HCT116 (cell line): ENCODE results near the gene GOLGA2.

Source experiments
- CEBPB ChIP-seq: IDR thresholded peaks from 2 replicates; pipeline ENCODE4 v1.6.1; 2012; ENCODE audit warnings: low read depth
- EZH2 ChIP-seq: fragments of 200-600 bp; sonication (generic); IDR thresholded peaks from 2 replicates; pipeline ENCODE4 v1.6.1; 2017; ENCODE audit warnings: antibody characterized with exemption, mixed run types
- EZH2phosphoT487 ChIP-seq: fragments of 200-600 bp; IDR thresholded peaks from 2 replicates; pipeline ENCODE4 v1.6.1; 2018; ENCODE audit warnings: antibody characterized with exemption, borderline replicate concordance
- FOSL1 ChIP-seq: IDR thresholded peaks from 2 replicates; pipeline ENCODE4 v1.6.1; 2012; ENCODE audit warnings: low read depth
- POLR2A ChIP-seq: IDR thresholded peaks from 2 replicates; pipeline ENCODE4 v1.7.0; 2011; ENCODE audit warnings: borderline replicate concordance; ENCODE audit not compliant: insufficient read depth, insufficient read length; ENCODE audit errors: extremely low read depth
- POLR2AphosphoS5 ChIP-seq: IDR thresholded peaks from 2 replicates; pipeline ENCODE4 v1.6.1; 2011; ENCODE audit warnings: mild to moderate bottlenecking, low read depth, low read length, moderate library complexity
- SIN3A ChIP-seq: IDR thresholded peaks from 2 replicates; pipeline ENCODE4 v1.6.1; 2012; ENCODE audit warnings: low read depth
- TF ChIP-seq, protein P1 (sequence below), 3 experiments: fragments of 200-600 bp in 1 of 3; sonication (generic) in 1 of 3; IDR thresholded peaks in 2 of 3; conservative IDR thresholded peaks in 1 of 3; 2 replicates each; pipeline ENCODE4 v1.5.1; 2012 to 2017; ENCODE audit warnings: low read depth in 2 of 3, low read length in 2 of 3, antibody characterized with exemption in 1 of 3, borderline replicate concordance in 1 of 3, control low read depth in 1 of 3, mild to moderate bottlenecking in 1 of 3, mixed read lengths in 1 of 3, mixed run types in 1 of 3, moderate library complexity in 1 of 3; ENCODE audit not compliant: insufficient read depth in 1 of 3
- TF ChIP-seq, protein P2 (sequence below): IDR thresholded peaks from 2 replicates; pipeline ENCODE4 v1.6.1; 2012; ENCODE audit warnings: low read depth

DNA sequence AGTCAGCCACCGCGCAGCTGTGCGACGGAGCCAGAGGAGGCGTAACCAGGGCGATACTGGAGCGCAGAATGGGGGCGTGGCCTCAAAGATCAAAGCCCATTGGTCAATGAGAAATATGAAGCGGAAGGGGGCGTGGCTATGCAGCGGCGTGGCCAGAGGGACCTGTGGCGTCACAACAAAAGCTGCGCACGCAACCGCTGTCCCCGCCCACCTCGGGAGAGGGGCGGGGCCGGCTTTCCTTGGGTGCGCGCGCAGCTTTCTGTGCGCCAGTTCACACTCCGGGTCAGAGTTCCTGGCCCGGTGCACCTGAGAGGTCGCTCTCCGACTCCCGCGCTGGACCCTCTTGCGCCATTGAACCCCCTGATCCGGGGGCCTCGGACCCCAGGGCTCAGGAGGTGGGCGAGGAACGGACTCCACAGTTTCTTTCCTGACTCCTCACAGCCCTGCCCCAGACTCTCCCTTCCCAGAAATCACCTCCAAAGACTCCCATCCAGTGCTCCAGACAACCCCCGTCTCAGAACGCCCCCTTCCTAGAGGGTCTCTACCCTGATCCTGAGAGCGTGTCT is 284 bp upstream of the GOLGA2 start, which contains the start of gene SWI5:
- TF ChIP-seq, protein P1, sequence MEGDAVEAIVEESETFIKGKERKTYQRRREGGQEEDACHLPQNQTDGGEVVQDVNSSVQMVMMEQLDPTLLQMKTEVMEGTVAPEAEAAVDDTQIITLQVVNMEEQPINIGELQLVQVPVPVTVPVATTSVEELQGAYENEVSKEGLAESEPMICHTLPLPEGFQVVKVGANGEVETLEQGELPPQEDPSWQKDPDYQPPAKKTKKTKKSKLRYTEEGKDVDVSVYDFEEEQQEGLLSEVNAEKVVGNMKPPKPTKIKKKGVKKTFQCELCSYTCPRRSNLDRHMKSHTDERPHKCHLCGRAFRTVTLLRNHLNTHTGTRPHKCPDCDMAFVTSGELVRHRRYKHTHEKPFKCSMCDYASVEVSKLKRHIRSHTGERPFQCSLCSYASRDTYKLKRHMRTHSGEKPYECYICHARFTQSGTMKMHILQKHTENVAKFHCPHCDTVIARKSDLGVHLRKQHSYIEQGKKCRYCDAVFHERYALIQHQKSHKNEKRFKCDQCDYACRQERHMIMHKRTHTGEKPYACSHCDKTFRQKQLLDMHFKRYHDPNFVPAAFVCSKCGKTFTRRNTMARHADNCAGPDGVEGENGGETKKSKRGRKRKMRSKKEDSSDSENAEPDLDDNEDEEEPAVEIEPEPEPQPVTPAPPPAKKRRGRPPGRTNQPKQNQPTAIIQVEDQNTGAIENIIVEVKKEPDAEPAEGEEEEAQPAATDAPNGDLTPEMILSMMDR (IDR thresholded peaks at IDR 0.05 in 2 of 3, conservative IDR thresholded peaks at IDR 0.05 in 1 of 3; ENCODE audit: borderline replicate concordance in 1 of 3, insufficient read depth in 1 of 3, low read depth in 2 of 3, low read length in 2 of 3): no peak
- TF ChIP-seq POLR2A (peak; percentile 93), EZH2 (no peak), EZH2phosphoT487 (no peak), FOSL1 (no peak), POLR2AphosphoS5 (peak; percentile 98), SIN3A (no peak), CEBPB (no peak)
- TF ChIP-seq, protein P2, sequence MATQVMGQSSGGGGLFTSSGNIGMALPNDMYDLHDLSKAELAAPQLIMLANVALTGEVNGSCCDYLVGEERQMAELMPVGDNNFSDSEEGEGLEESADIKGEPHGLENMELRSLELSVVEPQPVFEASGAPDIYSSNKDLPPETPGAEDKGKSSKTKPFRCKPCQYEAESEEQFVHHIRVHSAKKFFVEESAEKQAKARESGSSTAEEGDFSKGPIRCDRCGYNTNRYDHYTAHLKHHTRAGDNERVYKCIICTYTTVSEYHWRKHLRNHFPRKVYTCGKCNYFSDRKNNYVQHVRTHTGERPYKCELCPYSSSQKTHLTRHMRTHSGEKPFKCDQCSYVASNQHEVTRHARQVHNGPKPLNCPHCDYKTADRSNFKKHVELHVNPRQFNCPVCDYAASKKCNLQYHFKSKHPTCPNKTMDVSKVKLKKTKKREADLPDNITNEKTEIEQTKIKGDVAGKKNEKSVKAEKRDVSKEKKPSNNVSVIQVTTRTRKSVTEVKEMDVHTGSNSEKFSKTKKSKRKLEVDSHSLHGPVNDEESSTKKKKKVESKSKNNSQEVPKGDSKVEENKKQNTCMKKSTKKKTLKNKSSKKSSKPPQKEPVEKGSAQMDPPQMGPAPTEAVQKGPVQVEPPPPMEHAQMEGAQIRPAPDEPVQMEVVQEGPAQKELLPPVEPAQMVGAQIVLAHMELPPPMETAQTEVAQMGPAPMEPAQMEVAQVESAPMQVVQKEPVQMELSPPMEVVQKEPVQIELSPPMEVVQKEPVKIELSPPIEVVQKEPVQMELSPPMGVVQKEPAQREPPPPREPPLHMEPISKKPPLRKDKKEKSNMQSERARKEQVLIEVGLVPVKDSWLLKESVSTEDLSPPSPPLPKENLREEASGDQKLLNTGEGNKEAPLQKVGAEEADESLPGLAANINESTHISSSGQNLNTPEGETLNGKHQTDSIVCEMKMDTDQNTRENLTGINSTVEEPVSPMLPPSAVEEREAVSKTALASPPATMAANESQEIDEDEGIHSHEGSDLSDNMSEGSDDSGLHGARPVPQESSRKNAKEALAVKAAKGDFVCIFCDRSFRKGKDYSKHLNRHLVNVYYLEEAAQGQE: no peak
